H7 (cell line): Measurements from ENCODE around the gene SRPX2. TPM values are rescaled to one million over a fixed set of nuclear protein-coding genes. Genes with fewer than 3 reads are reported as not detected.

Experiments used
- DNase-seq: peaks from one replicate; pipeline ENCODE4 v3.0.0; 2012
- H3K27me3 ChIP-seq: 2 replicates; pipeline ENCODE4 v1.6.0; 2011; ENCODE audit warnings: mild to moderate bottlenecking, low read length; ENCODE audit not compliant: control insufficient read depth, insufficient read depth
- H3K36me3 ChIP-seq: replicated peaks from 2 replicates; pipeline ENCODE4 v1.5.1; 2011; ENCODE audit warnings: low read length; ENCODE audit not compliant: control insufficient read depth, insufficient read depth
- H3K4me3 ChIP-seq: 2 replicates; pipeline ENCODE4 v1.5.1; 2011; ENCODE audit warnings: low read depth, mild to moderate bottlenecking, control low read depth, low read length, moderate library complexity; ENCODE audit not compliant: insufficient read depth
- total RNA-seq: library from RNA; depleted of rRNA; stranded (reverse); fragments of >200 nt; shearing (Covaris generic); gene quantifications from 2 replicates; pipeline ENCODE4 v1.2.3, GENCODE V29; 2014

Gene SRPX2
- total RNA-seq, 1 experiment from 2014 or later = 1.3 TPM

- H3K36me3 ChIP-seq = no peaks in the 10 kb centered on the region
- H3K4me3 ChIP-seq = no peak overlapping the region
- no peaks in the 10 kb centered on the region for H3K27me3 ChIP-seq
- no peak for DNase-seq
Measured at GRCh38 chrX:100672966-100673365, 29.0 kb downstream of the SRPX2 start.

GRCh38 chrX:100673397-100673953 is 29.5 kb downstream of the SRPX2 start:
- Histone ChIP-seq H3K36me3 (no peaks in the 10 kb centered on the region), H3K27me3 (no peaks in the 10 kb centered on the region), H3K4me3 (no peak overlapping the region)
- no peak for DNase-seq

GRCh38 chrX:100674705-100675104 is 30.7 kb downstream of the SRPX2 start:
- Histone ChIP-seq H3K27me3 (no peaks in the 10 kb centered on the region), H3K36me3 (no peaks in the 10 kb centered on the region)
- DNase-seq = no peak

GRCh38 chrX:100677611-100678181 is 33.7 kb downstream of the SRPX2 start:
- no peaks in the 10 kb centered on the region for H3K27me3 ChIP-seq
- H3K36me3 ChIP-seq = no peaks in the 10 kb centered on the region
- H3K4me3 ChIP-seq = no peak overlapping the region
- no peak for DNase-seq

More at GRCh38 chrX:100674705-100675104, 30.7 kb downstream of the SRPX2 start:
- H3K4me3 ChIP-seq = no peak overlapping the region

- H3K36me3 ChIP-seq = no peaks in the 10 kb centered on the region
- DNase-seq = no peak
- no peaks in the 10 kb centered on the region for H3K27me3 ChIP-seq
- H3K4me3 ChIP-seq = no peak overlapping the region
Measured at GRCh38 chrX:100680756-100681155, 36.8 kb downstream of the SRPX2 start.

- Histone ChIP-seq H3K36me3 (no peaks in the 10 kb centered on the region), H3K27me3 (no peaks in the 10 kb centered on the region), H3K4me3 (no peak overlapping the region)
- no peak for DNase-seq
Measured at GRCh38 chrX:100681599-100681998, 37.6 kb downstream of the SRPX2 start.

GRCh38 chrX:100682939-100683338 is 38.9 kb downstream of the SRPX2 start:
- no peak for DNase-seq
- no peaks in the 10 kb centered on the region for H3K36me3 ChIP-seq
- no peak overlapping the region for H3K4me3 ChIP-seq
- no peaks in the 10 kb centered on the region for H3K27me3 ChIP-seq

GRCh38 chrX:100685284-100685996 is 41.4 kb downstream of the SRPX2 start:
- Histone ChIP-seq H3K4me3 (no peak overlapping the region), H3K27me3 (no peaks in the 10 kb centered on the region), H3K36me3 (no peaks in the 10 kb centered on the region)
- DNase-seq = peak; percentile 72

- DNase-seq = no peak
- Histone ChIP-seq H3K27me3 (no peaks in the 10 kb centered on the region), H3K4me3 (no peak overlapping the region), H3K36me3 (no peaks in the 10 kb centered on the region)
Measured at GRCh38 chrX:100685997-100686305, 42.0 kb downstream of the SRPX2 start.

GRCh38 chrX:100687128-100687527 is 43.1 kb downstream of the SRPX2 start:
- DNase-seq = no peak
- no peaks in the 10 kb centered on the region for H3K36me3 ChIP-seq
- no peaks in the 10 kb centered on the region for H3K27me3 ChIP-seq
- H3K4me3 ChIP-seq = no peak overlapping the region

GRCh38 chrX:100687546-100687945 is 43.5 kb downstream of the SRPX2 start:
- H3K27me3 ChIP-seq = no peaks in the 10 kb centered on the region
- H3K36me3 ChIP-seq = no peaks in the 10 kb centered on the region
- DNase-seq = no peak
- H3K4me3 ChIP-seq = no peak overlapping the region

GRCh38 chrX:100695302-100695701 is 51.3 kb downstream of the SRPX2 start:
- H3K27me3 ChIP-seq = no peaks in the 10 kb centered on the region

GRCh38 chrX:100695991-100696390 is 52.0 kb downstream of the SRPX2 start:
- Histone ChIP-seq H3K36me3 (no peaks in the 10 kb centered on the region), H3K27me3 (no peaks in the 10 kb centered on the region), H3K4me3 (no peak overlapping the region)
- DNase-seq = no peak

More at GRCh38 chrX:100695302-100695701, 51.3 kb downstream of the SRPX2 start:
- DNase-seq = no peak
- no peaks in the 10 kb centered on the region for H3K36me3 ChIP-seq
- no peak overlapping the region for H3K4me3 ChIP-seq

- H3K36me3 ChIP-seq = no peaks in the 10 kb centered on the region
- no peak overlapping the region for H3K4me3 ChIP-seq
- H3K27me3 ChIP-seq = no peaks in the 10 kb centered on the region
- DNase-seq = no peak
Measured at GRCh38 chrX:100696699-100697351, 52.8 kb downstream of the SRPX2 start.

- Histone ChIP-seq H3K4me3 (no peak overlapping the region), H3K36me3 (no peaks in the 10 kb centered on the region), H3K27me3 (no peaks in the 10 kb centered on the region)
- no peak for DNase-seq
Measured at GRCh38 chrX:100698551-100698950, 54.6 kb downstream of the SRPX2 start.
